ELR (cell line): Measurements from ENCODE around the gene RNF17.
"Not testable (repeated sequence)": the region's sequence is repeated elsewhere in the genome, so short reads cannot be mapped to it uniquely, and the experiment has no call there.

ENCODE experiments used
- DNase-seq: peaks from one replicate; pipeline ENCODE4 v3.0.0-alpha.2; 2015; ENCODE audit warnings: low read depth

The RNF17 gene, protein sequence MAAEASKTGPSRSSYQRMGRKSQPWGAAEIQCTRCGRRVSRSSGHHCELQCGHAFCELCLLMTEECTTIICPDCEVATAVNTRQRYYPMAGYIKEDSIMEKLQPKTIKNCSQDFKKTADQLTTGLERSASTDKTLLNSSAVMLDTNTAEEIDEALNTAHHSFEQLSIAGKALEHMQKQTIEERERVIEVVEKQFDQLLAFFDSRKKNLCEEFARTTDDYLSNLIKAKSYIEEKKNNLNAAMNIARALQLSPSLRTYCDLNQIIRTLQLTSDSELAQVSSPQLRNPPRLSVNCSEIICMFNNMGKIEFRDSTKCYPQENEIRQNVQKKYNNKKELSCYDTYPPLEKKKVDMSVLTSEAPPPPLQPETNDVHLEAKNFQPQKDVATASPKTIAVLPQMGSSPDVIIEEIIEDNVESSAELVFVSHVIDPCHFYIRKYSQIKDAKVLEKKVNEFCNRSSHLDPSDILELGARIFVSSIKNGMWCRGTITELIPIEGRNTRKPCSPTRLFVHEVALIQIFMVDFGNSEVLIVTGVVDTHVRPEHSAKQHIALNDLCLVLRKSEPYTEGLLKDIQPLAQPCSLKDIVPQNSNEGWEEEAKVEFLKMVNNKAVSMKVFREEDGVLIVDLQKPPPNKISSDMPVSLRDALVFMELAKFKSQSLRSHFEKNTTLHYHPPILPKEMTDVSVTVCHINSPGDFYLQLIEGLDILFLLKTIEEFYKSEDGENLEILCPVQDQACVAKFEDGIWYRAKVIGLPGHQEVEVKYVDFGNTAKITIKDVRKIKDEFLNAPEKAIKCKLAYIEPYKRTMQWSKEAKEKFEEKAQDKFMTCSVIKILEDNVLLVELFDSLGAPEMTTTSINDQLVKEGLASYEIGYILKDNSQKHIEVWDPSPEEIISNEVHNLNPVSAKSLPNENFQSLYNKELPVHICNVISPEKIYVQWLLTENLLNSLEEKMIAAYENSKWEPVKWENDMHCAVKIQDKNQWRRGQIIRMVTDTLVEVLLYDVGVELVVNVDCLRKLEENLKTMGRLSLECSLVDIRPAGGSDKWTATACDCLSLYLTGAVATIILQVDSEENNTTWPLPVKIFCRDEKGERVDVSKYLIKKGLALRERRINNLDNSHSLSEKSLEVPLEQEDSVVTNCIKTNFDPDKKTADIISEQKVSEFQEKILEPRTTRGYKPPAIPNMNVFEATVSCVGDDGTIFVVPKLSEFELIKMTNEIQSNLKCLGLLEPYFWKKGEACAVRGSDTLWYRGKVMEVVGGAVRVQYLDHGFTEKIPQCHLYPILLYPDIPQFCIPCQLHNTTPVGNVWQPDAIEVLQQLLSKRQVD (N-terminal part only)

DNA sequence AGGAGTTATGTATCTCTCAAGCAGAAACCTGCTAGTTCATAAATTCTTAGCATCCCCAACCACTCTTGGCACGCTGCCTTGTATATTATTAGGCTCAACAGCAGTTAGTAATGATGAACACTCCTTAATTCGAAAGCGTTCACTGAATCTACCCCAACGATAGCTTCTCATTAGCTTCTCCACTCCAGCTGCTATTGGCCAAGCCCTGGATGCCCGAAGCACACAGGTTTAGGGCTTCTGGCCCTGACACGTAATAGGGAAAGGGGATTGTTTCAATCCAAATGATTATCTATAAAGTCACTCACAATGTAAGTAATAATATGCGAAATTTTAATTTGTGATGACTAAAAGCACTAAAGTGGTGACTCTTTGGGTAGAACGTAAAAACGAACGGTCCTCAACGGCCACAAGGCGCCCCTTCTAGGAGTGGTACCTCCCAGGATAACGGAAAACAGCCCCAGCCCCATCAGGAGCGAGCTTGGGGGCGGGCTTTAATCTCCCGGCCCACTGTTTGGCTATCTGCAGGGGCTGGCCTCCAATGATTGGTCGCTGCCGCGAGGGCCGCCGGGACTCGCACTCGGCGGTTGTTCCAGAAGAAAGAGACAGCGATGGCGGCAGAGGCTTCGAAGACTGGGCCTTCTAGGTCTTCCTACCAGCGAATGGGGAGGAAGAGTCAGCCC, at the start of gene RNF17:
TSS of gene RNF17 (plus strand) at position 574 of the 680 bp plus-strand sequence. CDS start at position 609, 35 bp downstream.
- no peak for DNase-seq

DNA sequence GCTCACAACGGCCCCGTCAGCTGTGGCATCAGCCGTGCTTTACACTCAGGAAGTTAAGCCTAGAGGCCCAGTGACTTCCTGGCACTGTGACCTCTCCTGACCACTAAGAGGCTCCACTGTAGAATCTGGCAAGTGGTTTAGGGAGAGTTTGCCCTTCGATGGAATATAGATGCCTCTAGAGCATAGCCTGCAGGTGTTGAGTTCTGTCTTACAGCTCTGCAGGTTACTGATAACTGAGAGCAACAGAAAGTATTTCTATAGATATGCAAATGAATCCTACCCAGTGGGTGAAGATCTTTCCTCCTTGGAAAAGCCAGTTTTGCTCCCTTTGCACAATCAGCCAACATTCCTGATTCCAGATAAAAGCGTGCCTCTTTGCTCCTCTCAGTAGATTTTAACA, 48.0 kb upstream of the RNF17 start:
- no peak for DNase-seq

DNA sequence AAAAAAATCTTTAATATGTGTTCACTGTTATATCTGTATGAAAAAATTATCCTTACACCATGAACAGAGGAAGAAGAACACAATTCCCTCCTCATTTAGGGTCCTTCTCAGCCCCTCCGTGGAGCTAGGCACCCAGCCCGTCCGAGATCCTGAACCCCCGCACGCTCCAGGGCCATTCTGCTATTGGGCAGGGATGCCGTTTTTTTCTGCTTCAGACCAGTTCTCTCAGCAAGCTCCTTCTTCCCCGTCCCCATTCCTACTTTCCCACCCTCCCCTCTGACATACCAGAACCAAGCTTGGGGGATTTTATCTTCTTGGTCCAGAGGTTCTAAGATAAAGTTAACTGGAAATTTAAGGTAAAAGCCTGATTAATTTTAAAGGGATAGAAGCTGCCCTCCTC, 47.5 kb upstream of the RNF17 start:
- DNase-seq, result no peak

DNA sequence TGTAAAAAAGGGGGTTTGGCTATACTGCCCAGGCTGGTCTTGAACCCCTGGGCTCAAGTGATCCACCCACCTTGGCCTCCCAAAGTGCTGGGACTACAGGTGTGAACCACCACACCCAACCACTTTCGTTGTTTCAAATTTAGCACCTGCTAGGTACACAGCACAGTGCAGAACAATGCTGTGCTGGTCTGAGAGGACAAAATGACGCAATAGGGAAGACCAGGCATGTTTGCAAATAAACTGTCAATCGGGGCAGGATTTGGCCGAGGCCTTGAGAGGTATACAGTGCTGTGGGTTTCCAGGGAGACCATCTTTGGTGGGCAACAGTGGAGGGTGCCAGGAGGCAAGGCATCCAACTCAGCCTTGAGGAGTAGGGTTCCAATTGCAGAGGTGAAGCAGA, 46.8 kb upstream of the RNF17 start:
- DNase-seq, result no peak

DNA sequence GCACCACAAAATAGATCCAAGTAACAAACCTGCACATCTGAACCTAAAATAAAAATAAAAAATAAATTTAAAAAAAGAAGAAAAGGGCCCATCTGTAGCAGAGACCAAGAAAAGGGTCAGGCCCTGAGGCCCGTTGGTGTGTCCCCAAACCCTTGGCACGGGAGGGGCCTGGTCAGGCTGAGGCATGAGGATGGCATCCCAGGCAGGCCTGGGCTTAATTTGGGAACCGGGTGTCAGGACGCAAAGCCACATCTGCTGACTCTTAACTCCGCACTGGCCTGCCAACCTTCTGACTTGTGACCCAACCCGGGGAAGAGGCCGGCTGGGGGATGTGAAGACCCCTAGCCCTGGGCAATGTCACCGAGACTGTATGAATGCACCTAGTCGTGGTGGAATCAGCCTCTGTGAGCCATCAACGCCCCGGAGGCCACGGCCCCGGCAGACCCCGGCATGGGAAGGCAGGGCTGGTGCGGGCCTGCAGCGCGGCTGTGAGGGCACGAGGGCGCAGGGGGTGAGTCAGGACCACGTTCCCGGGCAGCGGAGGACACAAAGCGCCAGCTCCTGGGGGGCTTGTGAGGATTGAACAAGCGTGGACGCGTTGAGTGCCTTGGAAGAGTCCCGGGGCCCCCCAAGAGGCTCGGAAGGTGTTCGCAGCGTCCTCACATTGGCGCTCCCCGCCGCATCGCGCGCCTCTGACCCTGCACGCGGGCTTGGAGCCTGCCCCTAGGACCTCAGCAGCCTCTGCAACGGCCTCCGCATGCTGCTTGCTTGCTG, 45.6 kb upstream of the RNF17 start:
- DNase-seq, result no peak

DNA sequence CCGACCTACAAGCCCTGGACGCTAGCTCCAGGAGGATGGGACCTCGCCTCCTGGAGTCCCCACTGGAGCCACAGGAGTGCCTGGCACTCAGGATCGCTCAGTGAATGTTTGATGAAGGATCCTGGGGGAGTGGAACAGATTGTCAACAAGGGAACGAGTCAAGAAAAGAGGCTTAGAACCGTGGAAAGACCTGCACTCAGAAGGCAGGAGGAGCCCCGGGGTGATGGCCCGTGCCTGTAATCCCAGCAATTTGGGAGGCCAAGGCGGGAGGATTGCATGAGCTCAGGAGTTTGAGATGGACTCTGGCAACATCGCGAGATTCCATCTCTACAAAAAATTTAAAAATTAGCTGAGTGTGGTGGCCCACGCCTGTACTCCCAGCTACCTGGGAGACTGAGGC, 44.8 kb upstream of the RNF17 start:
- no peak for DNase-seq

DNA sequence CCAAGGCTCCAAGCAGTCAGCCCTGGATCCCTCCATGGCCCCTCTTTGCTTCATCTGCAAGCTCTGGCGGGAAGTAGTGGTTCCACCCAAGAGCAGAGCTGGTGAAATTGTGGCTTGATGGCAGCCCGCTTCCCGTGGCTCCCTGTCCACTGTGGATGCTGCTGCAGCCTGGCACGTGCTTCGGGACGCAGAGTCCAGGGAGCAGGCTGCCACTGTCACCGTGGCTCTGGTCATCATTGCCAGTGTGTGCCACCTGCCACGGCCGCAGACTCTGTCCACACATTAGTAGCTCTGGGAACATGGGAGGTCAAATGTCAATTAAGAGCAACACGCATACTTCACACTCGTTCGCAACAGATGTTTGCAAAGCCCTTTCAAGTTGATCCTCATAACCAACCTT, 40.8 kb upstream of the RNF17 start:
- DNase-seq, result no peak

DNA sequence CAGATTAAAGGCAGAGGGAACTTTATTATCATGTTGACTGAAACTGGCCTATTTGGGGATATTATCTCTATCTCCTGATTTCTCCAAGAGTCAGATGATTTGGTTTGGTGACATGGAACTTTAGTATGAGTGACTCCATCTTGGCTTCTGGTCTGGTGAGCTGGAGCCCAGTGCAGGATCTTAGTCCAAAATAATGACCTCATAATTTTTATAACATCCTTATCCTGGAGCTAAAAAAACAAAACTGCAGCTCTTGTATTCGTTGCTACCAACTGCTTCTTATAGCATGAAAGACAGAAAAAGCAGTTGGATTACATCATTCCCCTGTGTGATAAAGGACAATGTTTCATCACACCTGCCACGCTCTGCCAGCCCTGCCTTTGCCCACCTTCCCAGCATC, 39.3 kb upstream of the RNF17 start:
- no peak for DNase-seq

DNA sequence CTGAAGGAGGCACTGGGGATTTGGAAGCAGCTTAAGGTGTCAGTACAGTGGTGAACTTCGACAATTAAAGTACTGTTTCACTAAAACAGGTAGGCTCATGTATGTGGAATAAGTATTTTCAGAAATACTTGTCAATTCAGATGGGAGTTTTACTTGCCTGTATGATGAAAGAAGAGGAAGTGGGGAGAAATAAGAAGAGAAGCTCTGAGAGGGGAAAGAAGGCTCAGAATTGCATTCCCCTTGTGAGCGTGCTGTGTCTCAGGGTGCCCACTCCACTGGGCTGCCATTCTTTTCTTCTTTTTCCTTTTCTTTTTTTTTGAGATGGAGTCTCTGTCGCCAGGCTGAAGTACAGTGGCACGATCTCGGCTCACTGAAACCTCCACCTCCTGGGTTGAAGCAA, 38.6 kb upstream of the RNF17 start:
- no peak for DNase-seq

DNA sequence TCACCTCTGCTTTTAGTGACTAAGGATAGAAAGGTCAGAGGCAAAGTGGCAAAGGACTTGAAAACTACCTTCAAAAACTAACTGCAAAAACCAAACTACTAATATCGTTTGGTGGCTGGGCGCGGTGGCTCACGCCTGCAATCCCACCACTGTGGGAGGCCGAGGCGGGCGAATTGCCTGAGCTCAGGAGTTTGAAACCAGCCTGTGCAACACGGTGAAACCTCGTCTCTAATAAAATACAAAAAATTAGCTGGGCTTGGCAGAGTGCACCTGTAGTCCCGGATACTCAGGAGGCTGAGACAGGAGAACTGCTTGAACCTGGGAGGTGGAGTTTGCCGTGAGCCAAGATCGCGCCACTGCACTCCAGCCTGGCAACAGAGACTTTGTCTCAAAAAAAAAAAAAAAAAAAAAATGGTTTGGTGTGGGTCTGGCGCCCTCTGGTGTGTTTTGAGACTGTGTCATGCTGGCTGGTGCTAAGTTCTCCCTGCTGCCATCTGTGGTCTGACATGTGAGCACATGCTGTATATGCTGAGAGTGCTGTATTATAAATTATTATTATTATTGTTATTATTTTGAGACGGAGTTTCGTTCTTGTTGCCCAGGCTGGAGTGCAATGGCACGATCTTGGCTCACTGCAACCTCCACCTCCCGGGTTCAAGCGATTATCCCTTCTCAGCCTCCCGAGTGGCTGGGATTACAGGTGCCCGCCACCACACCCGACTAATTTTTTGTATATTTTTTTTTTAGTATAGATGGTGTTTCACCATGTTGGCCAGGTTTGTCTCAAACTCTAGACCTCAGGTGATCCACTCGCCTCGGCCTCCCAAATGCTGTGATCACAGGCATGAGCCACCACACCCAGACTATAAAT, 36.0 kb upstream of the RNF17 start:
- peak; percentile 88 for DNase-seq

DNA sequence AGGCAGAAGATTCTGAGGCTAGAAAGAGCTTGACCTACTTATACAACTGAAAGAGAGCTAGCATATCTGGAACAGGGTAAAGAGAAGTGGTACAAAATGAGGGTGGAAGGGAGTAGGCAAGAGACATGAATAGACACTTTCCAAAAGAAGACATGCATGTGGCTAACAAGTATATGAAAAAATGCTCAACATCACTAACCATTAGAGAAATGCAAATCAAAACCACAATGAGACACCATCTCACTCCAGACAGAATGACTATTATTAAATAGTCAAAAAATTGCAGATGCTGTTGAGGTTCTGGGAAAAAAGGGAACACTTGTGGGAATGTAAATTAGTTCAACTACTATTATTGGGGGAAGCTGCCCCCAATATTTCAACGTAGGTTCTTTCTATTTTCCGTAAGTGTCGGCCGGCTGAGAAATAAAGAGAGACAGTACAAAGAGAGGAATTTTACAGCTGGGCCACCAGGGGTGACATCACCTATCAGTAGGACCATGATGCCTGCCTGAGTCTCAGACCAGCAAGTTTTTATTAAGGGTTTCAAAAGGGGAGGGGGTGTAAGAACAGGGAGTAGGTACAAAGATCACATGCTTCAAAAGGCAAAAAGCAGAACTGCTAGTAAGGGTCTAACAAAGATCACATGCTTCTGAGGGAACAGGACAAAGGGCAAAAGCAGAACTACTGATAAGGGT, 32.9 kb upstream of the RNF17 start:
- DNase-seq, result not testable (repeated sequence)

DNA sequence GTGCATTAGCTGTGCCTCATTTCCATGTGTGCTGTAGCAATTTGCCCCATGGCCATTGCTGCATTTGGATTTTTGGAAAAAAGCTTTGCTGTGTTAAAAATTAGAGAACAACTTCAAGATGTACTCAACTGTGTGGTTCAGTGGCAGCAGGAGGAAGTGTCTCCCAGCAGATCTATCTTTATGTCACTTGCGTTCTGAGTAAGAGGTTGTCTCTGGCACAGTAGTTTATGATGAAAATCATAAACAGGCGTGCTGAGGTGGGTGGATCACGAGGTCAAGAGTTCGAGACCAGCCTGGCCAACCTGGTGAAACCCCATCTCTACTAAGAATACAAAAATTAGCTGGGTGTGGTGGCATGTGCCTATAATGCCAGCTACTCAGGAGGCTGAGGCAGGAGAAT, 29.0 kb upstream of the RNF17 start:
- no peak for DNase-seq

DNA sequence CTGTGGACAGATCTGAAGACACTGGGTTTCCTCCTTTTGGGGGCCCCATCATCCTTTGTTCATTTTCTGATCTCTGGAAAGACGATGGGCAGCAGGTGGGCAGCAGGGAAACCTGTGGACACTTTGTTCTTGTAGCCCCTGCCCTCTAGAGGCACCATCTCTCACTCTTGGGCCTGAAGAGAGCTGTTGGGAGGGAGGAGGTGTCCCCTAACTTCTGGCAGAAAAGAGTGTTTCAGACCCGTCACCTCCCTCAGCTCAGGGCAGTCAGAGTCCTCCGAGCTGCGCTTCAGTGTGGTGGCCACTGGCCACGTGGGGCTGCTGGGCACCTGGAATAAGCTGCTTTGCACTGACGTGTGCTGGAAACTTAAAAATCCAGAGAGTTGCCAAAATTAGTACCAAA, 26.9 kb upstream of the RNF17 start:
- DNase-seq, result no peak

DNA sequence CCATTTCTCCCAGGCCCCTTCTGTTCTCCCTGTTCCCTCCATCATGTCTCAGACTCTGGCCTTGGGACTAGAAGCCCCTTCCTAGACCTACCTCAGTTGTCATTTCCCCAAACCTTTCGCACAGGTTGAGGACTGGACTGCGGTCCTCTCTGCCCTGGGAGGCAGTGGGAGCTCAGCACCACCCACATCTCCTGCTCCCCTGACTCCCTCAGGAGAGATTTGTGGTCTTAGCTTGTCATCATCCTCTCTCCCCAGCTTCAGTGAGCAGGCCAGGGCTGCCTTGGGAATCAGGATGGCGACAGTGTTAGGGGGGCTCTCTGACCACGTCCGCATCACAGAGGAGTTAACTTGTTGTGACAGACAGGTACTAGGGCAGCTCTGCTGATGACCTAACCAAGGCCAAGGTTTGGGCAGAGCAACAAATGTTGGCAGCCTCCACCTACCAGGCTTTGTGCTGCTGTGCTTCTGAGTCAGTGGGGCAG, 25.6 kb upstream of the RNF17 start:
- DNase-seq, result no peak

DNA sequence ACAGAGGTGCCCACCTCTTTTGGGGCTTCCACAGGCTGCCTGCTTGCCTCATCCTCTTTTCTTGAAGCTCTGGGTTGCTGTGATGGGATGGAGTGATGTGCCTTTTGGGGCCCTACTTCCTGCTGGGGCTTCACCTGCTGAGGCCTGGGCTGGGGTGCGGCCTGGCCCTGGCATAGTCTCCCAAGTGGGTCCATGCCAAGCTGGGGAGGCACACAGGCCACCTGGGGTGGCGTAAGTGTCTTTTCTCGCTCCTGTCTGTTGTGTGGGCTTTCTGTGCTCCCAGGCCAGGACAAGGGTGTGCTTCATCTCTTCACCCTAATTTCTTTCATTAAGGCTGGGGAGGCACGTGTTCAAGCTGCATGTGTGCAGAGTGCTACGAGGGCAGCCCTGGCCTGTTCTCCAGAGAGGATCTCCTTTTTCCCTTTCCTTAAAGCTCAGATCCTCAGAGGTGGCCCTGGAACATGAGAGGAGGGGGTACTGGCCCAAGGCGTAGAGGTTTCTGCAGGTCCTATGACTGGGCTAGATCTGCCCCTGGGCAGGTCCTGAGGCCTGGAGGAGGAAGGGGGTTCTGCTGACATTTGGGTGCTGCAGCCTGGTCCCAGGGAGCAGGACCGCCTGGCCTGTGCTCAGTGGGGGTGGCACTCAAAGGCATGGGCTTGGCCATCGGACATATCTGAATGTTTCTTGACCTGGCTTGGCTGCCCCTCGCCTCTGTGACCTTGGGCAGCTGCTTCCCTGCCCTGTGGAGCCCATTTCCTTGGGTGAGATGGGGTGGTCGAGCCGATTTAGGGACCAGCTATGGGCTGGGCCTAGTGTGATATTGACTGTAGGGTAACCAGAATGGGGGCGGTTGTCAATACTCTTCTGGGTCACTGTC, 23.7 kb upstream of the RNF17 start:
- DNase-seq, result no peak

DNA sequence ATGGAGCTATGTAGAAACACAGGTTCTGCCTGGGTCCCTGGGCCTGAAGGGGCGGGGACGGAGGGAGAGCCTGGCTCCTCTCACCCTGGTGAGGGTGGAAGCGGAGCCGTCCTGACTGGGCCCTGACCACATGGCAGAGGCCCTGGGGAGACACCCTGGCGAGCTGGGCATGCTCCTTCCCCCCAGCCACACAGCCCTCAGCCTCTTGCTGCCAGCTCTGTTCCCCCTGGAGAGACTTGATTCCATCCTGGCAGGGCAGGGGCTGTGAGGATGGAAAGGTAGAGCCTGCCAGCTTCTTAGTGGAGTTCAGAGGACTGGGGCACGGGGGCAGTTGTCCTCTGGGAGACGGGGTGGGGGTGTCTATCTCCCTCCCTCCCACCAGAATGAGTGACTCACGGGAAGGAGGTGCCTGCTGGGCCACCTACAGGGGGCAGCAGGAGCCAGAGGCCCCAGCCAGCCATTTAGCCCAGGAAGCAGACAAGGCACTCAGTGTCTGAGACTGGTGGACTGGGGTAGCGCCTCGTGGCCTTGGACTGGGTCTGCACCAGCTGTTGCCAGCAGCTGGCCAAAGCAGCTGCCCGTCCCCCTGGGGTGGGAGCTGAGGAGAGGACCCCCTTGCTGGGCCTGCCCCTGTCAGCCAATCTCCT, 22.8 kb upstream of the RNF17 start:
- DNase-seq, result peak; percentile 14

DNA sequence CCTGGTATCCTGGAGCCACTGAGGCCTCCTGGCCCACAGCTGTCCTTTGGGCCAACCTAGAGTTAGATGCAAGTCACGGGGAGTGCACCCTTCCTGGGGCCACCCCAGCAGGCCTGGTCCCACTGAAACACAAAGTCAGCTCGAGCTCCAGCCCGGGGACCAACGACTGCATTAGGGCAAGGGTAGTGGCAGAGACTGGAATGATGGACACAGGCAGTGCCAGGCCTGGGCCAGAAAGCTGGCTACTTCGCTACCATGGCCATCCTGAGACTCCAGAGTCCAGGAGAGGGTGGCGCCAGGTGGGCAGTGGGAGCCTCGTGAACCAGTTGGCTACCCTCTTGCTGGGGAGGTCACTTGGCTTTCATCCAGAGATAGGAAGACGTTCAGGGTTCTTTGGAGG, 22.2 kb upstream of the RNF17 start:
- DNase-seq, result no peak

DNA sequence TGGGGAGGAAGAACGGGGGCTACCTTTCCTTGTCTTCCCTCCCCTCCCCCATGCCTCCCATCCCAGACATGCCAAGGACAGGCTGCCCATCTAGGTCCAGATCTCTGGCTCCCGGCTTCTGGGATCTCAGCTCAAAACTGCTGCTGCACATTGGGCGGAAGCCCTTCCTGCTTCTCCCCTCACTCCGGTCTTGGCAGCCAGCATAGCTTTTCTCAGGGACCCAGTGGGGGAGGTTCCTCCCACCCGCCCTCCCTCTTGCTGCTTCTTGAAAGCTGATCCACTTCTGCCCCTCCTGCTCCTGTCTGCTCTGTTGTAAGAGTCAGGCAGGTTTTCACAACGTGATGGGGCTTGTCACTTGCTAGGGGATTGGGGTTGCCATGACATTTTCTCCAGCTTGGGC, 21.7 kb upstream of the RNF17 start:
- no peak for DNase-seq
